ENCODE results near the gene IGF1R. TPM values are rescaled to one million over a fixed set of nuclear protein-coding genes. Genes with fewer than 3 reads are reported as not detected.

Gene IGF1R
- total and polyA plus RNA-seq, 2 of the 8 experiments (the other 6 are each of a cell fraction or from before 2014, with no cell fraction given), result 32.9 to 109 TPM

DNA sequence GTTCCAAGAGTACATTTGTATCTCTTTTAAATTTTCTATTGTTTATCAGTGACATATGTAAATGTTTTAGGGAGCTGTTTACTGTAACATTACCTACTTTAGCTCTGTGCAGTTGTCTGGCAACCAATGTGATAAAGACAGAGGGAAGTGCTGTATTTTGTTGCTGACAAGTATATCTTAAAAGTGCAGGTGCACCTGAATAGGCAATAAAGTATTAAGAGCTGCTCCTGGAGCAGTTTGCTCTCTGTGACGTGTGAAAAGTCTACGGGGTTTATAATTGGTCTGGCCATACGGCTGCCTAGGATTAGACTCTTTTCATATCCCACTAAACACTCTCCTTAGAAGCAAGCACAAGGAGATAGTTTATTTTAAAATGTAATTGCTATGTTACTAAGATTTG is 178.3 kb downstream of the IGF1R start (continued):
- TF ChIP-seq ATF3 (IDR thresholded peaks at IDR 0.05; ENCODE audit: insufficient read depth, low read depth, low read length), result no peak
- TF ChIP-seq PHF8 (conservative IDR thresholded peaks at IDR 0.05; ENCODE audit: low read depth, low read length), result no peak
- TF ChIP-seq, protein P1, sequence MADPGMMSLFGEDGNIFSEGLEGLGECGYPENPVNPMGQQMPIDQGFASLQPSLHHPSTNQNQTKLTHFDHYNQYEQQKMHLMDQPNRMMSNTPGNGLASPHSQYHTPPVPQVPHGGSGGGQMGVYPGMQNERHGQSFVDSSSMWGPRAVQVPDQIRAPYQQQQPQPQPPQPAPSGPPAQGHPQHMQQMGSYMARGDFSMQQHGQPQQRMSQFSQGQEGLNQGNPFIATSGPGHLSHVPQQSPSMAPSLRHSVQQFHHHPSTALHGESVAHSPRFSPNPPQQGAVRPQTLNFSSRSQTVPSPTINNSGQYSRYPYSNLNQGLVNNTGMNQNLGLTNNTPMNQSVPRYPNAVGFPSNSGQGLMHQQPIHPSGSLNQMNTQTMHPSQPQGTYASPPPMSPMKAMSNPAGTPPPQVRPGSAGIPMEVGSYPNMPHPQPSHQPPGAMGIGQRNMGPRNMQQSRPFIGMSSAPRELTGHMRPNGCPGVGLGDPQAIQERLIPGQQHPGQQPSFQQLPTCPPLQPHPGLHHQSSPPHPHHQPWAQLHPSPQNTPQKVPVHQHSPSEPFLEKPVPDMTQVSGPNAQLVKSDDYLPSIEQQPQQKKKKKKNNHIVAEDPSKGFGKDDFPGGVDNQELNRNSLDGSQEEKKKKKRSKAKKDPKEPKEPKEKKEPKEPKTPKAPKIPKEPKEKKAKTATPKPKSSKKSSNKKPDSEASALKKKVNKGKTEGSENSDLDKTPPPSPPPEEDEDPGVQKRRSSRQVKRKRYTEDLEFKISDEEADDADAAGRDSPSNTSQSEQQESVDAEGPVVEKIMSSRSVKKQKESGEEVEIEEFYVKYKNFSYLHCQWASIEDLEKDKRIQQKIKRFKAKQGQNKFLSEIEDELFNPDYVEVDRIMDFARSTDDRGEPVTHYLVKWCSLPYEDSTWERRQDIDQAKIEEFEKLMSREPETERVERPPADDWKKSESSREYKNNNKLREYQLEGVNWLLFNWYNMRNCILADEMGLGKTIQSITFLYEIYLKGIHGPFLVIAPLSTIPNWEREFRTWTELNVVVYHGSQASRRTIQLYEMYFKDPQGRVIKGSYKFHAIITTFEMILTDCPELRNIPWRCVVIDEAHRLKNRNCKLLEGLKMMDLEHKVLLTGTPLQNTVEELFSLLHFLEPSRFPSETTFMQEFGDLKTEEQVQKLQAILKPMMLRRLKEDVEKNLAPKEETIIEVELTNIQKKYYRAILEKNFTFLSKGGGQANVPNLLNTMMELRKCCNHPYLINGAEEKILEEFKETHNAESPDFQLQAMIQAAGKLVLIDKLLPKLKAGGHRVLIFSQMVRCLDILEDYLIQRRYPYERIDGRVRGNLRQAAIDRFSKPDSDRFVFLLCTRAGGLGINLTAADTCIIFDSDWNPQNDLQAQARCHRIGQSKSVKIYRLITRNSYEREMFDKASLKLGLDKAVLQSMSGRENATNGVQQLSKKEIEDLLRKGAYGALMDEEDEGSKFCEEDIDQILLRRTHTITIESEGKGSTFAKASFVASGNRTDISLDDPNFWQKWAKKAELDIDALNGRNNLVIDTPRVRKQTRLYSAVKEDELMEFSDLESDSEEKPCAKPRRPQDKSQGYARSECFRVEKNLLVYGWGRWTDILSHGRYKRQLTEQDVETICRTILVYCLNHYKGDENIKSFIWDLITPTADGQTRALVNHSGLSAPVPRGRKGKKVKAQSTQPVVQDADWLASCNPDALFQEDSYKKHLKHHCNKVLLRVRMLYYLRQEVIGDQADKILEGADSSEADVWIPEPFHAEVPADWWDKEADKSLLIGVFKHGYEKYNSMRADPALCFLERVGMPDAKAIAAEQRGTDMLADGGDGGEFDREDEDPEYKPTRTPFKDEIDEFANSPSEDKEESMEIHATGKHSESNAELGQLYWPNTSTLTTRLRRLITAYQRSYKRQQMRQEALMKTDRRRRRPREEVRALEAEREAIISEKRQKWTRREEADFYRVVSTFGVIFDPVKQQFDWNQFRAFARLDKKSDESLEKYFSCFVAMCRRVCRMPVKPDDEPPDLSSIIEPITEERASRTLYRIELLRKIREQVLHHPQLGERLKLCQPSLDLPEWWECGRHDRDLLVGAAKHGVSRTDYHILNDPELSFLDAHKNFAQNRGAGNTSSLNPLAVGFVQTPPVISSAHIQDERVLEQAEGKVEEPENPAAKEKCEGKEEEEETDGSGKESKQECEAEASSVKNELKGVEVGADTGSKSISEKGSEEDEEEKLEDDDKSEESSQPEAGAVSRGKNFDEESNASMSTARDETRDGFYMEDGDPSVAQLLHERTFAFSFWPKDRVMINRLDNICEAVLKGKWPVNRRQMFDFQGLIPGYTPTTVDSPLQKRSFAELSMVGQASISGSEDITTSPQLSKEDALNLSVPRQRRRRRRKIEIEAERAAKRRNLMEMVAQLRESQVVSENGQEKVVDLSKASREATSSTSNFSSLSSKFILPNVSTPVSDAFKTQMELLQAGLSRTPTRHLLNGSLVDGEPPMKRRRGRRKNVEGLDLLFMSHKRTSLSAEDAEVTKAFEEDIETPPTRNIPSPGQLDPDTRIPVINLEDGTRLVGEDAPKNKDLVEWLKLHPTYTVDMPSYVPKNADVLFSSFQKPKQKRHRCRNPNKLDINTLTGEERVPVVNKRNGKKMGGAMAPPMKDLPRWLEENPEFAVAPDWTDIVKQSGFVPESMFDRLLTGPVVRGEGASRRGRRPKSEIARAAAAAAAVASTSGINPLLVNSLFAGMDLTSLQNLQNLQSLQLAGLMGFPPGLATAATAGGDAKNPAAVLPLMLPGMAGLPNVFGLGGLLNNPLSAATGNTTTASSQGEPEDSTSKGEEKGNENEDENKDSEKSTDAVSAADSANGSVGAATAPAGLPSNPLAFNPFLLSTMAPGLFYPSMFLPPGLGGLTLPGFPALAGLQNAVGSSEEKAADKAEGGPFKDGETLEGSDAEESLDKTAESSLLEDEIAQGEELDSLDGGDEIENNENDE (IDR thresholded peaks at IDR 0.05; ENCODE audit: insufficient replicate concordance, low read length), result no peak
- no peak for TF ChIP-seq EGR1 (IDR thresholded peaks at IDR 0.05; ENCODE audit: borderline replicate concordance, low read depth, low read length)
- no peak for TF ChIP-seq NRF1 (IDR thresholded peaks at IDR 0.05; ENCODE audit: low read depth, low read length)
- TF ChIP-seq CEBPB (IDR thresholded peaks at IDR 0.05; ENCODE audit: low read depth, low read length), result no peak
- no peak for TF ChIP-seq MAX (IDR thresholded peaks at IDR 0.05)
- no peak for TF ChIP-seq MAFK (IDR thresholded peaks at IDR 0.05; ENCODE audit: low read depth, low read length)
- TF ChIP-seq SP1 (IDR thresholded peaks at IDR 0.05; ENCODE audit: low read depth, low read length), result no peak
